ENCODE measurements around the gene TOMM70.
"Not testable (repeated sequence)": the region's sequence is repeated elsewhere in the genome, so short reads cannot be mapped to it uniquely, and the experiment has no call there.

TOMM70 gene

DNA sequence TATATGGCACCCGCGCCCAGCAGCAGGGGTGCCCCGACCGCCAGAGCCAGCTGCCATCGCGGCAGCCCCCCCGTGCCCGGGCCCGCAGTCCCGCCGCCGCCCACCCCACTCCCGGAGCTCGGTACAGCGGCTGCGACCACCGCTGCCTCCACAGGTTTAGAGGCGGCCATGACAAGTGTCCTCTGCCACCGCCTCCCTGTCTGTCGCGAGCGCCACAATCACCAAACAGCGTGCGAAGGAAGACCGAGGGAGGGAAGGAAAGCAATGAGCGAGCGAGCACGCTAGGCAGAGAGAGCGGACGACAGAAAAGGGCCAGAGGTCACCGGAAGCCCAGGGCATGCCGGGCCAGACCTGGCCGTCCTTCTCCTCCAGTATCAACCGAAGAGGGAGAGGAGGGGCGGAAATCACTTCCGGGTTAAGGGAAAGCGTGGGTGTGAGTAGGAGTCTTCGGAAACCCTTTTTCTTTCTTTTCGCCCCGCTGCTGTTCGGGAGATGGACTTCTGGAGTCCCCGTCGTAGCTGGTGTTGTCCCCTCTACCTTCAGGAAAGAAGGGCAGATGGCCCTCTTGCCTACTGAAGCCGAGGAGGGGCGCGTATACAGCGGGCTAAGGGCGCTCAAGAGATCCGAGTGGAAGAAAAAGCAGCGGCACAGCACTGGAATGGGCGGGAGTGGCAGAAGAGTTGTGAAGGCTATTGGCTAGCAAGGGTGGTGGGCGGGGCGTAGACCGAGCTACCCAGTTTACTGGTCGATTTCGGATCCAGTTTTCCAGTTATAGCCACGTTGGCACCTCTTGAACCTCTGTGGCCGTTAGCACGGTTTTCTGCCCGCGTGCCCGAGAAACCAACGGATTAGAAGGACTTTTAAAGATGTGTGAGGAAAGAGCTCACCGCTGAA, at the start of gene TOMM70, which contains the start of gene LNP1:
TOMM70 (minus strand) TSS at position 310 of the 894 bp plus-strand sequence; CDS start at position 170, 140 bp downstream.
LNP1 (plus strand) TSS at position 760 of the 894 bp plus-strand sequence. CDS start 28,191 bp downstream, outside the sequence.
- DNase-seq: peak; percentile 98

DNA sequence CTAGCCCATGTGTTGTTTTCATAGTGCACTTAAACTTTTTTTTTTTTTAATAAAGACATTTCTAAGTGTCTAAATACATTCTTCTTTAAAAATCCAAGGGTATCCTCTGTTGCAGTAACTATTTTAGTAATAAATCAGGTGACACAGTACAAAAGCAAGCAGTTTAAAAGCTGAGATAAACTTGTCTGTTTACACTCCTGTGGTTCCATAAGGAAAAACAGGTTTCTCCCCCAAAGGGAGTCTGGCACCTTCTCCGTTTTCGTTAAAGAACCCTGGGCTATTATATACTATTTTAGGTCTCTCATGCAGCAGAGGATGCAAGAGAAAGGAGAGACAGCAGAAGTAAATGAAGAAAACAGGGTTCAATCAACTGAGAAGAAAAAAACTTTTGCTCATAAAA, 48.3 kb upstream of the TOMM70 start:
- DNase-seq: no peak

DNA sequence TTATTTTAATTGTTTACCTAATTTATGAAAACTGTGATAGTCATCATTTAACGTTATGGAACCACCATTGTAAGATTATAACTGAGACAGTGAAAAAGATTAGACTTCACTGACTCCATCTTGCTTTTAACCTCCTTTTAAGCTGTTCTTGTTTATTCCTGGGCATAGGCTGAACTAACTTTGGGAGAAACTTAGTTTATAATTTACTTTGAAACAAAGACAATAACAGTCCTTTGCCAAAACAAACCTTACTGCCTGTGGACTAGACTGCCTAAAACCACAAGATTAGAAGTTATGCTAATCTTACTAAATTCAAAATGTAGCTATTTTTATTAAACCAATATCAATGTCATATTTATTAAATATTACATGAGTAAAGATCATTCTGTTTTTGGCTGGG, 47.2 kb upstream of the TOMM70 start:
- DNase-seq: no peak

DNA sequence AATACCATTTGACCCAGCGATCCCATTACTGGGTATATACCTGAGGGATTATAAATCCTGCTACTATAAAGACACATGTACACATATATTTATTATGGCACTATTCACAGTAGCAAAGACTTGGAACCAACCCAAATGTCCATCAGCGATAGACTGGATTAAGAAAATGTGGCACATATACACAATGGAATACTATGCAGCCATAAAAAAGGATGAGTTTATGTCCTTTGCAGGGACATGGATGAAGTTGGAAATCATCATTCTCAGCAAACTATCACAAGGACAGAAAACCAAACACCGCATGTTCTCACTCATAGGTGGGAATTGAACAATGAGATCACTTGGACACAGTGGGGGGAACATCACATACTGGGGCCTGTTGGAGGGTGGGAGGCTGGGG, 46.2 kb upstream of the TOMM70 start:
- DNase-seq: not testable (repeated sequence)

DNA sequence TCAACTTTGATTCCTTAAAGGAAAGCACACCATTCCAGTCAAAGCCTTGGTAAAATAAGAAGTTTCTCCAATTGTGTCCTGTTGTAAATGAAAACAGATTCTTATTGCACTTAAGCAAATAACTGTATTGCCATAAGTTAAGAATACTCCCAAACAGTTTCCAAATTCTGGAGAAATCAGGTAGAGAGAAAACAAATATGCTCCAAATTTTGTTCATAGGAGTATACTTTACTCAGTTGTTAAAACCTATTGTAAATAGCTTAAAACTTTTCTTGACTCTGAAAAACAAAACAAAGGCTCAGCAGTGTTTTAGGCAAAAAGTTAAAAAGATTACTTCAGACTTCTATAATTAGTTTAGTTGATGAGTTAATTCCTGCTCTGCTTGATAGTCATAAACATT, 42.8 kb upstream of the TOMM70 start:
- no peak for DNase-seq

DNA sequence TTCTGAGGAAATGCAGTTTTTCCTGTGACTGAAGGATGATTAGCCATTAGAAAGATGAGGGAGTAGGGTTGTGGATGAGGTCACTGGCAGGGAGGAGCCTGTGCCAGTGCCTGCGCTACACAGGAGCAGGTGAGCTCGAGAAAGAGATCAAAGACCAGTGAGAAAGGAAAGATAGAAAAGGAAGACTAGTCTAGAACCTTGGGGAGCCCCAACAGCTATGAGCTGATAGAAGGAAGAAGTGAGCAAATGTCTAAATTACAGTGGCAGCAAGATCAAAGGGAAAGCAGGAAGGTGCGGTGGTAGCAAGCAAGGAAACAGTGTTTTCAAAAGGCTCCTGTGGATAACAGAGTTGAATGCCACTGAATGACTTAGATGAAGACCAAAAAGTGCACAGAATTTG, 40.0 kb upstream of the TOMM70 start:
- DNase-seq: no peak

DNA sequence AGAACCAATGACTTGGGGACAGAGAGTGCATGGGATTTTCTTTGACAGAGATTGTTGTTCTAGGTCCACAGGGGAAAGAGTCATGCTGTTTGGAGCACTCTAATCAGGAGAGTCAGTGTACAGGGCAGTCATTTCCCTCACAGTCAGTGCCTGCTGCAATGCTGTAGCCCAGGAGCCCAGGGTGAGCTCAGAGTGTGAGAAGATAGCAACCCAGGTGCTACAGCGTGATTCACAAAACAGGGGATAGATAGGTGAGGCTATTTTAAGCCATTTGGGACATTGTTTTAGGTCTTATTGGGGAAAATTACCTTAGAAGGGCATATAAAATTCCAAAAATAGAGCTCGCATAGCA, 37.7 kb upstream of the TOMM70 start:
- DNase-seq: no peak

DNA sequence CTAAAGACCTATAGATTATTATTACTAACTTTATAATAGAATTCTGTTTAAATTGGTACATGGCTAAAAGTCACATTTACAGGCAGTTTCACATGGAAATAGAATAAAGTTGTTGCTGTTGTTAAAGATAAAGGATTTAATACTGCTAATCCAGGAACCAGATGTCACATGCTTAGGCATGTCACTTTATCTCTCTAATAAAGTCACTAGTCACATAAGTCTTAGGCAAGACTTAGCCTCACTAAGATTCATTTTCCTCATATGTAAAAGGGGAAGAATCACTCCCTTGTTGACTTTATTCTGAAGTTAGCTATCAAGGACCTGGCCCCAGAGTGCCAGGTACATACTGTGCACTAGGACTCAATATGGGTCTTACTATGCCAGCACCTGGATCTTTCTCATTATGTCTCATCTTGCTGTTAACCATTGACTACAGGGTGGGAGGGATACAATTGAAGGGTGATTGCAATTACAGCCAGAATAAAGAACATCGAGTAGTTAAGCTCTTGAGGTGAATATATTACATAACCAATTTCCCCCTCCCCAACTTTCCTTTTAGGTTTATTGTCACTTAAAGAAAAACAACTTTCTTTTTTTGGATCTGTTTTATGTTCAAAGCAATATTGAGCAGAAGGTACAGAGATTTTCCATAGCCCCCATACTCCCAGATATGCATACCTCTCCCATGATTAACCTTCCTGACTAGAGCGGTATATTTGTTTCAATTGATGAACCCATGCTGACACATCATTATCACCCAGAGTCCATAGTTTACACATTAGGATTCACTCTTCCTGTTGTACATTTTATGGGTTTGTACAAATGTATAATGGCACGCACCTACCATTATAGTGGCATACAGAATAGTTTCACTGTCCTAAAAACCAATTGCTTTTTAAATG, 37.1 kb upstream of the TOMM70 start:
- no peak for DNase-seq

DNA sequence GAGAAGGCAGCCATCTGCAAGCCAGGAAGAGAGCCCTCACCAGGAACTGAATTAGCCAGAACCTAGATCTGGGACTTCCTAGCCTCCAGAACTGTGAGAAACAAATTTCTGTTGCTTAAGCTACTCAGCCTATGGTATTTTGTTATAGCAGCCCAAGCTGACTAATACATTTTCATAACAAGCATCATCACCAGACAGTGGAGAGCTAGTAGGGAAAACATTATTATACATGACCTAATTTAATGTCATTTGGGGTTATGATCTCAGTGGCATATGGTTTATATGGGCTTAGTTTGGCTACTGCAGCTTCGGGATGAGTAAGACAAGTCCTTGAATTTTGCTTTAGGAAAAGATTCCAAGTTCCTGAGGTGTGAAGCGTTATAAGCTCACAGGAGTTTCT, 36.1 kb upstream of the TOMM70 start:
- no peak for DNase-seq

DNA sequence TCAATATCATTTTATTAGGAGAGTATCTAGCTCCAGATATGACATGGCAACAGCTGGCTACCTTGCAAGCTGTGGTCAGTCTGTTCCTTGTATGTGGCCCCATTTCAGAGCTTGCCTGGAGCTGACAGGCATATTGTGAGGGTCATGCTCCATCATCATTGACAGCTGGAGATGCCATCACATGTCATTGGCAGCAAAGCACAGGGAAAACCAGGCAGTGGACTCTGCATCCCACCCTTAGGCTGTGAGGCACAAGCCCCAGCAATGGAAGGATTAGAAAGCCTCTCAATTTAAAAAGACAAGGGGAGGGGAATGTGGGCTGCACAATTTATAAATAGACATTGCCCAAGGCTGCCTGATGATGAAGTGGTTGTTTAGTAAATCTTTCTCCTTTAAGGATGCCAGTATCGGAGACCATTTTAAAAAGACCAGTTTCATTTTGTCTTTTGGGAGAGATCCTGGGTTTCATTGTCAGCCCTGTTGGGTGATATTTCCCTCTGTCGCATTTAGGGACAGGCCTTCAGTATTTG, 28.4 kb upstream of the TOMM70 start:
- no peak for DNase-seq

DNA sequence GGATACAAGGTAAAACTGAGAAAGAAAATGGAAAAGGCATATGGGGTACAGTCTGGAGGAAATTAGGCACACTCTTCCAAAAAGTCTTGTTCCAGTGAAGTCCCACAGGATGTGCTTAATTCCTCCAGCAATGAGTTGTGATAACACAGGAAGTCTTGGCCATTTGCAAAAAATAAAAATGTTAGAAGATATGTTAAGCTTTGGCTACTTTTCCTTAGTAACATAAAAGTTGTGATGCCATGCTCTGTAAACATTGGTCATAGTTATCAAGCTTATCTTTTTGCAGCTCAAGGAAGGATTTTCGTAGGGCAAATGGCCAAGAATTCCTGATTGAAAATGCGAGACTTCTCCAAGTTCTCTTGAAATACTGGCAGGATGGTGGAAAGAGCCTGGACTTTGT, 26.8 kb upstream of the TOMM70 start:
- DNase-seq: no peak

DNA sequence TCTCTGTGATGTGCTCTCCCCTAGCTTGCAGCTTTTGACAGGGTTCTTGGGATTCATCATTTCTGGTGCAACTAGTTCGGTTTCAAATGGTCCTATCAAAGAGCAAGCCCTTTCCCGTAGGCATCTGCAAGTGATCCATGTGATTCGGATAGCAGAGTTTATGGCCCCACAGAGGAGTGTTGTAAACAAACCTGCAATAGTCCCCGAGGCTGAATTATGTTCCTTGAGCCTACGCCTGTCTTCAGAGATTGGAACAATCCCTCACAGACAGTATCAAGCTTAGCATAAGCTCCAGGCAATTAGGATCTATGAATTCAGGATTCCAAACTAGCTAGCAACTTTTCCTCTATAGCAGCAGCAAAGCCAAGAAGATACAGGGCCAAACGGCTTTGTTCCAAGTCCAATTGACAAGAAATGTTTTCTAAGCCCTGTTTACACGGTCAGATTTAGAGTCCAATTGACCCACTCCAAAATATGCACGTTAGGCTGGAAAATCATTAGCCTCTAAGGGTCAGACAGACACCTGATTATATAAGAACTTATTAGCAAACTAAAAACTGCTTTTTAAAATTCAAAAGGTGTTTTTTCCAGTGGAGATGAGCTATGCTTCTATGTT, 25.3 kb upstream of the TOMM70 start:
- DNase-seq: no peak

DNA sequence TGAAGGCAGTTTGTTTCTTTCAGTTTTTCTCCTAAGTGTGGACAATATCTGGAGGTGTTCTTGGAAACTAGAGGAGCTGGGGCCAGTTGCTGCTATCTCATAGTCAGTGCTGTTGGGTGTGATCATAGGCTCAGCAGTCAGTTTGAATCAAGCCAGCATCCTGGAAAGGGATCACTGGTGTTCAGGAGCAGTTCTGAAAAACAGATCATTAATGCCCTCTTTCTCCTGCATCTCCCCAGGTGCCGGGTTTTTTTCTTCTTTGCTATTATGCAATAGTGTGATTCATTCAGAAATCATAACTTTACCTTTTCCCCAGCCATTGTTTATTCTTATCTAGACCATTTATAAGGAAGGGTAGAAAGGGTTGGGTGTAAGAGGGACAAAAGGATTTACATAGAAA, 24.4 kb upstream of the TOMM70 start:
- DNase-seq: no peak

DNA sequence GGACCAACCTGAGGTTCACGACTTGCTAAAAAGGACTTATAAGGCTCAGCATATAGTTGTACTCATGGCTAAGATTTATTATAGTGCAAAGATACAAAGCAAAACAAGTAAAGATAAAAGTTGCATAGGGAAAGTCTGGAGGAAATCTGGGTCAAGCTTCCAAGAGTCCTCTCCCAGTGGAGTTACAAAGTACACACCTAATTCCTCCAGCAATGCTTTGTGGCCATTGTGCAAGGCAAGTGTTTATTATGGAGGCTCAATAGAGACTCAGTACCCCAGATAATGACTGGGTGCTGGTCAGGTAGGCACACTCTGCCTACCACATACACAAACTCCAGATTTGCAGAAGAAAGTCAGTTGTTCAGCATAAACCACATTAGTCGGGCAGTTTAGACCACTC, 23.4 kb upstream of the TOMM70 start:
- no peak for DNase-seq

DNA sequence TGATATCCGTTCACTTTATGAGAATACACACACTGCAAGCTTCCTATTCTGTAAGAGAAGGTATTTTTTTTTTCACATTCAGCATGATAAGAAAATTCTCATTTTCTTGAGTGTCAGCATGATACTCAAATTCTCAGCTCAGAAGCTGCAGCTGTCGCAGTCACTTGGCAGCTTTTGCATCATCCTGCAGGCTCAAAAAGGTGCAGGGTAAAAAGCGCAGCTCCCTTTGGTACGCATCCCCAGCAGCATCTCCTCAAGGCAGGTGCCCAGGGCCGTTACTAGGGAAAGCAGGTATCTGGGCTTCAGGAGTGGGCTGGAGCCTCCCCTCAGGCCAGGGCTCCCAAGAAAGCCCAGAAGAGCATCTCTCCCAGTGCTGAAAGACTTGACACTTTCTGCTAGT, 22.7 kb upstream of the TOMM70 start:
- DNase-seq: no peak

DNA sequence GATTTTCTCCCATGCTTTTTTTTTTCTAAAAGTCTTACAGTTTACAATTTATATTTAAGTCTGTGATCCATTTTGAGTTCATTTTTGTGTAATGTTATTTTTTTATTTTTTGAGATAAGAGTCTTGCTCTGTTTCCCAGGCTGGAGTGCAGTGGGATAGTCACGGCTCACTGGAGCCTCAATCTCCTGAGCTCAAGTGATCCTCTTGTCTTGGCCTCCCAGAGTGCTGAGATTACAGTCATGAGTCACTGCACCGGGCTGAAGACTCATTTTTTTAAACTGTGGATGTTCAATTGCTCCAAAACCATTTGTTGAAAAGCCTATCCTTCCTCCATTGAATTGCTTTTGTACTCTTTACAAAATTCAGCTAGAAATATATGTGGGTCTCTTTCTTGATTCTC, 20.0 kb upstream of the TOMM70 start:
- DNase-seq: no peak

DNA sequence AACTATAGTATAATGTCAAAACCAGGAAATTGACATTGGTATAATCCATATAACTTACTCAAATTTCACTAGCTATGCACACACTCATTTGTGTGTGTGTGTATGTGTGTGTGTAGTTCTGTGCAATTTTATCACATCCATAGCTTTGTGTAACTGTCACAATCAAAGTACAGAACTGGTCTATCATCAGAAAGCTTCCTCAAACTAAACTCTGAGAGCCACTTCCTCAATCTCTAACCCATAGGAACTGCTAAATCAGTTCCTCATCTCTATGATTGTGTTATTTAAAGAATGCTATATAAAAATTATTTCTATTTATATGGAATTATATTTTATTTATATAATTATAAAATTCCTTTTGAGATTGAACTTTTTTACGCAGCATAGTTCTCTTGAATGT, 18.5 kb upstream of the TOMM70 start:
- DNase-seq: no peak

DNA sequence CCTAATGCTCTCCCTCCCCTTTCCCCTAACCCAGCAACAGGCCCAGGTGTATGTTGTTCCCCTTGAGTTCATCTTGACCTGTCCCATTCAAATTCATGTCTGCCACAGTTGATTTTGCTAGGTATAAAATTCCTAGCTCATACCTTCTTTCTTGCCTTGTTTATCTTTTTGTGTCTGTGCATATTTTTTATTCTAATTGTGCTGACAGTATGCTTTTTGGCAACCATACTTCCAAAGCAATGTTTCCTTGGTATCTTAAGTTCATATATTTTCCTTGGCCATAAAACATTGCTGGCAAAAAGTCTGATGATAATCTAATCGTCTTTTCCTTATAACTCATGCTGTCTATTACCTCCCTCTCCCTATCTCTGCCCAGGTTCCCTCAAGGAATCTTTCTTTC, 16.0 kb upstream of the TOMM70 start:
- no peak for DNase-seq

DNA sequence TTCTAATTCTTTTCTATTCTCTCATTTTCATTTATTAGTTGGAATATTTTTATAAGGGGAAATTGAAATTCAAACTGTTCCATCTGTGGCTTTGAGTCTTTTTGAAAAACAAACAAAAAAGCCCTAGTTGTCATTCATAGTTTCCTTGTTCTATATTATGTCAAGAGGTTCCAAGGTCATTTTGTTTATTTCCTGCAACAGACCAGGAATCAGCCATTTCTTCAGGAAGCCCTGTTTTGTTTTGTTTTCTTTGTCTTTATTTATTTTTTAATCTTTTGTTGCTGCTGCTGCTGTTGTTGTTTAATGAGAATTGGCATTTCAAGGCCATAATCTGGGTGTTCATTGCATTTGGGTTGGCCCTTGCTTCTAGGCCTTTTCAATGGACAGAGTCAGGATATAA, 15.3 kb upstream of the TOMM70 start:
- no peak for DNase-seq

DNA sequence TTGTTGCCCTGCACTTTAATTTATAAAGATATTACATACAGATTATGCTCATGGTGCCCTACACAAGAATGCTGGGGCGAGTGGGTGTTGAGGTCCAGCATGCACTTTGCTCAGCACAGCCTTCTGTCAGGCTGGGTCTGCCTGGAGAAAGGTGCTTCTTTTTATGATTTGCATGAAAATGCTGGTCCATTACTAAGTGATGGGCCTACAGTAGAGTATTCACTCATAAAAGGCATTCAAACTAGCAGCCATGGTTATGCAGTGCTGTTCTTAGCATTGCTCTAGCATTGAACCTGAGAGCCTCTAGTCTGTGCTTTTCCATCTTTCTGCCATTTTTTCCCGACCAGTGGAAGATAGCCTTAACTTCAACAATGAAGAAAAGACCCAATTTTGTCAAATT, 12.7 kb upstream of the TOMM70 start:
- no peak for DNase-seq

DNA sequence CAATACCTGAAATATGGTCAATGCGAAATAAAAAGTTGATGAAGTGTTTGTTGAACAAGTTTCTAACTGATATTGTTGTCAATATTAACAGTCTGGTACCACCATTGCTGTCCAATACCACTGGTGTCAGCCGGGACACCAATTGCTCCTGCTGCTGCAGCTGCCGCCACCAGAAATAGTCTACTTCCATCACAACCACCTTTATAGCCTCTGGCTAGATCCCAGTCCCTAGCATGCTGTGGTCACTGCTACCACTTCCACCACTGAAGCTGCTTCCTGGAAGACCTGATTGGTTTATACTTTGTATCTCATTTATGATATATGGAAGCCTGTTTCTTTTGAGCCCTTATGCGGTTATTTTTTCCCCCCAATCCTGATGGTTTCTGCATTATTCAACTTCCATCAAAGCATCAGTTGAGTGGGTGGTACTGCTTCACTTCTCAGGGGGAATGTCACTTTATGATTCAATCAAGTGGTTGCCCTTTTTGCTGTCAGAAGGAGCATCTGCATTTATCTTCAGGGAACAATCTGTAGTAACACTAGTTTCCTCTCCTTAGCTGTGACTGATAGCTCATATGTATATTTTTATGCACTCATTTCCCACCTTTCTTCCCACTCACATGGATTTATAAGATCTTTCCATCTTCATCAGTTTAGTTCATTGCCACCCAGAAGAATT, 12.2 kb upstream of the TOMM70 start:
- no peak for DNase-seq

Measured in NCI-H2029 (cell line).